Lower lobe of right lung (tissue), 2 donors: ENCODE data around the gene CRIP1. TPM values are rescaled to one million over a fixed set of nuclear protein-coding genes. Genes with fewer than 3 reads are reported as not detected.

Experiments
- ATAC-seq, 2 donors: fragments of 200-7000 bp; cut with Tn5 transposase; one replicate each; pipeline ENCODE4 v1.9.1; 2020 to 2022; ENCODE audit warnings: mild to moderate bottlenecking in 2 of 2, moderate library complexity in 2 of 2
- DNase-seq: peaks from one replicate; pipeline ENCODE4 v3.0.0-alpha.2; 2020
- H3K27ac ChIP-seq: fragments of 200-600 bp; one replicate; pipeline ENCODE4 v1.8.0; 2022
- H3K27me3 ChIP-seq: fragments of 200-600 bp; one replicate; pipeline ENCODE4 v1.8.0; 2022; ENCODE audit warnings: low read depth
- H3K36me3 ChIP-seq: fragments of 200-600 bp; one replicate; pipeline ENCODE4 v1.8.0; 2022; ENCODE audit warnings: mild to moderate bottlenecking
- H3K4me1 ChIP-seq: fragments of 200-600 bp; one replicate; pipeline ENCODE4 v1.8.0; 2022
- H3K4me3 ChIP-seq: fragments of 200-600 bp; one replicate; pipeline ENCODE4 v1.8.0; 2022; ENCODE audit warnings: mild to moderate bottlenecking
- H3K9me3 ChIP-seq: fragments of 200-600 bp; one replicate; pipeline ENCODE4 v1.8.0; 2022
- intact Hi-C: fragments of 100-400 bp; cut with DNase I; formaldehyde crosslinking; loops from one replicate; pipeline ENCODE4 v1.11.0; 2022
- total RNA-seq: library from RNA; stranded (reverse); fragmentation: NEBNext Ultra II Directional; extraction: Animal tissue kit (Norgen Biotek cat#: 25700); gene quantifications from one replicate; pipeline ENCODE4 v1.2.1, GENCODE V29; 2021
- TF ChIP-seq, protein P1 (sequence below): fragments of 200-600 bp; IDR thresholded peaks from one replicate; pipeline ENCODE4 v1.8.0; 2022; ENCODE audit warnings: antibody characterized with exemption, mild to moderate bottlenecking
- donor health status: DM: no; HTN: yes; CAD: no; lungs with severe emphysema.

The CRIP1 gene
- total RNA-seq, 1 donor from 2014 or later = 237 TPM

DNA sequence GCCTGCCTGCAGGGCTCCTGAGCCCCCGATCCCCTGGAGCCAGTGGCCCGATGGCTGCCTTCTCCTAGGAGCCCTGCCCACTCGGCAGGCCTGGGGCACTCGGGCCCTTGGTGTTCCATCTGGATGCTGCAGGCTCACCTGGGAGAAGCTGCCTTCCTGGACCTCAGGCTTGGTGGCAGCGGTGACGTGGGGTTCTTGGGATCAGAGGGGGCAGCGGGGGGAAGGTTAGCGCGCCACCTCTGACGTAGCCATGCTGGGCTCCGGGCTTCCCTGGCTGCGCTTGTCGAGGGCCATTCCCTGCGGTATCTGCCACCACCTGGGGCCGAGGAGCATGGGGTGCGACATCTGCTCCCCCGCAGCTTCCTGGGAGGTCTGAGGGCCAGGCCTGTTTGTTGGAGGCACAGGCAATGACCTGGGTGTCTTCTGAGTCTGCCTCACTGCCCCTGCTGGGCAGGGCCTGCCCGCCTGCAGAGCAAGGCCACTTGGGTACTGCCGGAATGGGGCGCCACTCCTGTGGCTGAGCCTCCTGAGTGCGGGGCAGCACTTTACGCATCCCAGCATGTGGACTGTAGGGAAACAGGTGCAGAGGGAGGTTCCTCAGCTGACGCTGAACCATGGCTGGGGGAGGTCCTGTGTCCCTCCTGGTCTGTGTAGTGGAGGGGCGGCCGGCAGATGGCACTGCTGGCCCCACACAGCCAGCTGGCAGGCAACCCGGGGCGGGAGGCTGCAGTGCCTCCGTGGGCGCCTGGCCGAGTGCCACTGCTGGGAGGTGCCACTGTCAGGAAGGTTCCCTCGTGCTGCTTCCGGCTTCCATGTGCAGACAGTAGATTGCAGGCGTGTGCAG lies 46.8 kb upstream of the CRIP1 start:
- H3K4me3 ChIP-seq = no peak overlapping the region
- DNase-seq = peak; percentile 40
- TF ChIP-seq, protein P1, sequence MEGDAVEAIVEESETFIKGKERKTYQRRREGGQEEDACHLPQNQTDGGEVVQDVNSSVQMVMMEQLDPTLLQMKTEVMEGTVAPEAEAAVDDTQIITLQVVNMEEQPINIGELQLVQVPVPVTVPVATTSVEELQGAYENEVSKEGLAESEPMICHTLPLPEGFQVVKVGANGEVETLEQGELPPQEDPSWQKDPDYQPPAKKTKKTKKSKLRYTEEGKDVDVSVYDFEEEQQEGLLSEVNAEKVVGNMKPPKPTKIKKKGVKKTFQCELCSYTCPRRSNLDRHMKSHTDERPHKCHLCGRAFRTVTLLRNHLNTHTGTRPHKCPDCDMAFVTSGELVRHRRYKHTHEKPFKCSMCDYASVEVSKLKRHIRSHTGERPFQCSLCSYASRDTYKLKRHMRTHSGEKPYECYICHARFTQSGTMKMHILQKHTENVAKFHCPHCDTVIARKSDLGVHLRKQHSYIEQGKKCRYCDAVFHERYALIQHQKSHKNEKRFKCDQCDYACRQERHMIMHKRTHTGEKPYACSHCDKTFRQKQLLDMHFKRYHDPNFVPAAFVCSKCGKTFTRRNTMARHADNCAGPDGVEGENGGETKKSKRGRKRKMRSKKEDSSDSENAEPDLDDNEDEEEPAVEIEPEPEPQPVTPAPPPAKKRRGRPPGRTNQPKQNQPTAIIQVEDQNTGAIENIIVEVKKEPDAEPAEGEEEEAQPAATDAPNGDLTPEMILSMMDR = no peak
- H3K9me3 ChIP-seq = no peaks in the 10 kb centered on the region
- no peak overlapping the region for H3K27ac ChIP-seq
- peaks cover 30% of the 10 kb centered on the region for H3K36me3 ChIP-seq
- peaks cover 5% of the 10 kb centered on the region for H3K4me1 ChIP-seq
- peak in 1 of 2 donors; percentile 16 for ATAC-seq
- no peaks in the 10 kb centered on the region for H3K27me3 ChIP-seq
- intact Hi-C loops = no loop called here

- TF ChIP-seq, protein P1 = no peak
- Histone ChIP-seq H3K9me3 (no peaks in the 10 kb centered on the region), H3K27ac (no peak overlapping the region), H3K27me3 (no peaks in the 10 kb centered on the region), H3K4me3 (no peak overlapping the region), H3K36me3 (peaks cover 30% of the 10 kb centered on the region), H3K4me1 (peaks cover 5% of the 10 kb centered on the region)
- ATAC-seq (no peak), DNase-seq (peak; percentile 38)
- intact Hi-C loops = no loop called here
These were observed 46.2 kb upstream of the CRIP1 start for GRCh38 chr14:105440554-105440900.

DNA sequence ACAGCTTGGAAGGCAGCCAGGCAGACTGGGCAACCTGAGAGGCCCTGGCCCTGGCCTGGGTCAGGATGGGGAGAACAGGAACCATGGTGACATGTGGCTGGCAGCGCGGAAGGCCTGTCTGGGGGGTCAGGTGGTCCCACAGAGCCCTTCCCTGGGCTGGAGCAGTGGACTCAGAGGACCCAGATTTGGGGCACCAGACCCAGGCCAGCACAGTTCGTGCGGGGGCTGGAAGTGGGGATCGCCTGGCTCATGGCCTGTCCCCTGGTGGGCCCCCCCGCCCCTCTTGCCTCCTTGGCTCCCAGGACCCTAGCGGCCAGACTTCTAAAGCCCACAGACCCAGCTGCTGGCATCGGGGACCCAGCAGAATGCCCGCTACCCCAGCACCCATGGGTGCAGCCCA lies 45.7 kb upstream of the CRIP1 start:
- ATAC-seq (no peak), DNase-seq (no peak)
- TF ChIP-seq, protein P1 = no peak
- no peaks in the 10 kb centered on the region for H3K9me3 ChIP-seq
- no peak overlapping the region for H3K4me3 ChIP-seq
- peaks cover 5% of the 10 kb centered on the region for H3K4me1 ChIP-seq
- H3K36me3 ChIP-seq = peaks cover 30% of the 10 kb centered on the region
- H3K27ac ChIP-seq = no peak overlapping the region
- intact Hi-C loops = no loop called here
- H3K27me3 ChIP-seq = no peaks in the 10 kb centered on the region

- intact Hi-C loops = no loop called here
- no peak for DNase-seq
- Histone ChIP-seq H3K4me1 (no peaks in the 10 kb centered on the region), H3K27ac (no peak overlapping the region), H3K9me3 (no peaks in the 10 kb centered on the region), H3K27me3 (no peaks in the 10 kb centered on the region), H3K4me3 (no peak overlapping the region), H3K36me3 (peaks cover 27% of the 10 kb centered on the region)
- no peak for ATAC-seq
- TF ChIP-seq, protein P1 = no peak
These were observed 44.6 kb upstream of the CRIP1 start for GRCh38 chr14:105442125-105442524.

GRCh38 chr14:105442834-105443233 lies 43.9 kb upstream of the CRIP1 start:
- Histone ChIP-seq H3K36me3 (peaks cover 27% of the 10 kb centered on the region), H3K9me3 (no peaks in the 10 kb centered on the region), H3K4me1 (no peaks in the 10 kb centered on the region), H3K27me3 (no peaks in the 10 kb centered on the region), H3K27ac (no peak overlapping the region), H3K4me3 (no peak overlapping the region)
- DNase-seq (no peak), ATAC-seq (no peak)
- TF ChIP-seq, protein P1 = no peak
- intact Hi-C loops = no loop called here
